Measurements from ENCODE around the gene ZNF646.
"Not testable (repeated sequence)": the region's sequence is repeated elsewhere in the genome, so short reads cannot be mapped to it uniquely, and the experiment has no call there.

The ZNF646 gene

DNA sequence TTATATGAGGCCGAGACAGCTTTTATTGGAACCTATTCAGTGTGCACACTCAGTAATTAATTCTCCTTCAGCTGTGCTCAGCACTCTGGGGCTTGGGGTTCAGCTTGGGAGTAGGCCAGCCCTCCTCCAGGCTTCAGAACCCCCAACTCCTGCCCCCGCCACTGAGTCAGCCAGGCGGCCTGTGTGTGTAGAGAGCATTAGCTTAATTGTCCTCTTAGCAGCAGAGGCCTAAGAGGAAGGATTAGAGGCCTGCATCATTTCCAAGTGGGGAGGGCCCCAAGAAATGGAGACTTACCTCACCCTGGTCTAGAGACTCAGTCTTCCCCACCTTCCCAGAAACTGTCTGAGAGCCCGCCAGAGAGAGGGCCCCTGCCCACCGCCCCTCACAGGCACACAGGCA, 13.7 kb downstream of the ZNF646 start:
- Histone ChIP-seq H3K4me3 (ENCODE audit: low read length) (no peak overlapping the region), H3K27ac (ENCODE audit: low read length) (no peak overlapping the region), H3K27me3 (ENCODE audit: control insufficient read depth, insufficient read depth, low read length) (no peaks in the 10 kb centered on the region), H3K36me3 (ENCODE audit: control insufficient read depth, low read depth, low read length) (peaks cover 17% of the 10 kb centered on the region), H3K9me3 (ENCODE audit: control insufficient read depth, low read depth, low read length) (no peaks in the 10 kb centered on the region), H3K4me1 (ENCODE audit: control insufficient read depth, low read depth, low read length) (no peaks in the 10 kb centered on the region), H3K9ac (ENCODE audit: low read length) (no peak overlapping the region)

- Histone ChIP-seq H3K4me1 (ENCODE audit: control insufficient read depth, low read depth, low read length) (no peaks in the 10 kb centered on the region), H3K27me3 (ENCODE audit: control insufficient read depth, insufficient read depth, low read length) (no peaks in the 10 kb centered on the region), H3K27ac (ENCODE audit: low read length) (no peak within 1 kb of the TSS), H3K9me3 (ENCODE audit: control insufficient read depth, low read depth, low read length) (no peaks in the 10 kb centered on the region), H3K9ac (ENCODE audit: low read length) (no peak within 1 kb of the TSS), H3K4me3 (ENCODE audit: low read length) (no peak within 1 kb of the TSS), H3K36me3 (ENCODE audit: control insufficient read depth, low read depth, low read length) (peaks cover 17% of the 10 kb centered on the region)
Observed at GRCh38 chr16:31088459-31089183, 14.4 kb downstream of the ZNF646 start, which contains the start of gene PRSS53. TSS of gene PRSS53 (minus strand) at chr16:31088943. CDS start at chr16:31088809, 134 bp downstream.

GRCh38 chr16:31089199-31089598, 15.0 kb downstream of the ZNF646 start:
- Histone ChIP-seq H3K36me3 (ENCODE audit: control insufficient read depth, low read depth, low read length) (peaks cover 17% of the 10 kb centered on the region), H3K9ac (ENCODE audit: low read length) (no peak overlapping the region), H3K27ac (ENCODE audit: low read length) (no peak overlapping the region), H3K9me3 (ENCODE audit: control insufficient read depth, low read depth, low read length) (no peaks in the 10 kb centered on the region), H3K4me3 (ENCODE audit: low read length) (no peak overlapping the region), H3K27me3 (ENCODE audit: control insufficient read depth, insufficient read depth, low read length) (no peaks in the 10 kb centered on the region), H3K4me1 (ENCODE audit: control insufficient read depth, low read depth, low read length) (no peaks in the 10 kb centered on the region)

DNA sequence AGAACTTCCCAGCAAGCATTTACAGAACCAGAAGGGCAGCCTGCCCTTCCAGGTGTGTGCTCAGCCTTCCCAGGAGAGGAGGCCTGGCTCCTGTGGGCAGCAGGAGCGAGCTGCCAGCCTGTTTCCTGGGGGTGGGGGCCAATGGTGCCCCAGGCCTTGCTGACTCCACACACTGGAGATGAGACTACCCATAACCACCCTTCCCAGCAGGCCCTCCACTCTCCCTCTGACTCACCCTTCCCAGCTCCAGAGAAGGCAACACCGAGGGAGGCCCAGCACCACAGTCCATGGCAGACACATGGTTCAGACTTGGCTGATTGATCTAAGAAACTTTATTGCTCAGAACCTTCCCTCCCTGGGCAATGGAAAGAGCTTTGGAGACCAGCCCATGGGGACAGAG, 16.3 kb downstream of the ZNF646 start:
- Histone ChIP-seq H3K9ac (ENCODE audit: low read length) (no peak overlapping the region), H3K36me3 (ENCODE audit: control insufficient read depth, low read depth, low read length) (peaks cover 15% of the 10 kb centered on the region), H3K9me3 (ENCODE audit: control insufficient read depth, low read depth, low read length) (no peaks in the 10 kb centered on the region), H3K27me3 (ENCODE audit: control insufficient read depth, insufficient read depth, low read length) (no peaks in the 10 kb centered on the region), H3K4me1 (ENCODE audit: control insufficient read depth, low read depth, low read length) (no peaks in the 10 kb centered on the region), H3K27ac (ENCODE audit: low read length) (no peak overlapping the region), H3K4me3 (ENCODE audit: low read length) (no peak overlapping the region)

DNA sequence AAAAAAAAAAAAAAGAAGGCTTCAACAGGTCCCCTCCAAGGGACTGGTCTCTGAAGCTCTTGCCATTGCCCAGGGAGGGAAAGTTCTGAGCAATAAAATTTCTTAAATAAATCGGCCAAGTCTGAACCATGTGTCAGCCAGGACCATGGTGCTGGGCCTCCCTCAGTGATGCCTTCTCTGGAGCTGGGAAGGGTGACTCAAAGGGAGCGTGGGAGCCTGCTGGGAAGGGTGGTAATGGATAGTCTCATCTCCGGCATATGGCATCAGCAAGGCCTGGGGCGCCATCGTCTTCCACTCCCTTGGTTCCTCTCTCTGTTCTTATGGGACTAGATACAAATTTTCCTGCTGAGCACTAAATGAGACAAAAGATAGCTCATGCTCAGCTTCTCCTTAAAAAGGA, 18.1 kb downstream of the ZNF646 start:
- no peaks in the 10 kb centered on the region for H3K9me3 ChIP-seq (ENCODE audit: control insufficient read depth, low read depth, low read length)
- no peaks in the 10 kb centered on the region for H3K27me3 ChIP-seq (ENCODE audit: control insufficient read depth, insufficient read depth, low read length)
- no peak overlapping the region for H3K9ac ChIP-seq (ENCODE audit: low read length)
- no peak overlapping the region for H3K27ac ChIP-seq (ENCODE audit: low read length)
- H3K4me3 ChIP-seq (ENCODE audit: low read length): no peak overlapping the region
- H3K4me1 ChIP-seq (ENCODE audit: control insufficient read depth, low read depth, low read length): no peaks in the 10 kb centered on the region
- H3K36me3 ChIP-seq (ENCODE audit: control insufficient read depth, low read depth, low read length): peaks cover 13% of the 10 kb centered on the region

DNA sequence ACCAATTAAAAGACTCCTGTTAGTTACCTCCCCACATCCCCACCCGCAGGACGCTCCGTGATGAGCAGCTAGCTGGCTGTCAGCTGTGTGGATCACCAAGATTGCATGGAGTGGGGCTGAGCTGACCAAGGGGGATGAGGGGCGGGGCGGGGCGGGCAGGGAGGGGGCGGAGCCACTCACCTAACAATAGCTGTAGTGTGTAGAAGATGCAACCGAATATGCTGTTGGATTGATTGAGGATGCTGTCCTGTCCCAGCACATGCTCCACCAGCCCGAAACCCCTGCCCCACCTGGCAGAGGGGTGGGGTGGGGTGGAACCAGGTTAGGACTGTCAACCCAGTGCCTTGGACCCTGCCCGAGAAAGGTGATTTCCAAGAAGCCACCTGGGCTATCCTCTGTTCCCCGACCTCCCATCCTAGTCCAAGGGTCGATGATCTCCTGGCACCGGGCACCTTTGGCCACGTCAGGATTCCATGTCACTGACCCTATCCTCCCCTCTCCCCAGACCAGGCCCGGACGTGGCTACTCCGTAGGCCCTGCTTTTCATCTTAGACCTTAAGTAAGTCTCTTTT, 19.0 kb downstream of the ZNF646 start:
- Histone ChIP-seq H3K4me3 (ENCODE audit: low read length) (peak overlapping the region; percentile 78), H3K4me1 (ENCODE audit: control insufficient read depth, low read depth, low read length) (no peaks in the 10 kb centered on the region), H3K27me3 (ENCODE audit: control insufficient read depth, insufficient read depth, low read length) (no peaks in the 10 kb centered on the region), H3K9ac (ENCODE audit: low read length) (peak overlapping the region; percentile 56), H3K36me3 (ENCODE audit: control insufficient read depth, low read depth, low read length) (peaks cover 13% of the 10 kb centered on the region), H3K9me3 (ENCODE audit: control insufficient read depth, low read depth, low read length) (no peaks in the 10 kb centered on the region), H3K27ac (ENCODE audit: low read length) (no peak overlapping the region)

DNA sequence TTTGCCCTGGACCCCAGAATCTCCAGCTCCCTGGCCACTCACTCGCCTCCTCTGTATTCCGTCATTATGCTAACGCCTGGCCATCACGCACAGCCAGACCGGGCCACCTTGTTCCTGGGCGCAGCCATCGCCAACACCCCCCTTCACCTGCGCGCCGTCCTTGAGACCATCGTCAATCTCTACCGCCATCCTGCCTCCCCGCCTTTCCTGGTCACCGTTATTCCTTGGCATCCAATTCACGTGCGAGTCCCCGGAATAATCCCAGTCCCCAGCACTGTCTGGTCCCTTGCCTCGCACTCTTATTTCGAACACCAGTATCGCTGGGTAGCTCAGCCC, 19.8 kb downstream of the ZNF646 start:
- no peaks in the 10 kb centered on the region for H3K9me3 ChIP-seq (ENCODE audit: control insufficient read depth, low read depth, low read length)
- H3K9ac ChIP-seq (ENCODE audit: low read length): peak overlapping the region; percentile 56
- peak overlapping the region; percentile 78 for H3K4me3 ChIP-seq (ENCODE audit: low read length)
- no peaks in the 10 kb centered on the region for H3K4me1 ChIP-seq (ENCODE audit: control insufficient read depth, low read depth, low read length)
- peaks cover 13% of the 10 kb centered on the region for H3K36me3 ChIP-seq (ENCODE audit: control insufficient read depth, low read depth, low read length)
- H3K27ac ChIP-seq (ENCODE audit: low read length): no peak overlapping the region
- no peaks in the 10 kb centered on the region for H3K27me3 ChIP-seq (ENCODE audit: control insufficient read depth, insufficient read depth, low read length)

DNA sequence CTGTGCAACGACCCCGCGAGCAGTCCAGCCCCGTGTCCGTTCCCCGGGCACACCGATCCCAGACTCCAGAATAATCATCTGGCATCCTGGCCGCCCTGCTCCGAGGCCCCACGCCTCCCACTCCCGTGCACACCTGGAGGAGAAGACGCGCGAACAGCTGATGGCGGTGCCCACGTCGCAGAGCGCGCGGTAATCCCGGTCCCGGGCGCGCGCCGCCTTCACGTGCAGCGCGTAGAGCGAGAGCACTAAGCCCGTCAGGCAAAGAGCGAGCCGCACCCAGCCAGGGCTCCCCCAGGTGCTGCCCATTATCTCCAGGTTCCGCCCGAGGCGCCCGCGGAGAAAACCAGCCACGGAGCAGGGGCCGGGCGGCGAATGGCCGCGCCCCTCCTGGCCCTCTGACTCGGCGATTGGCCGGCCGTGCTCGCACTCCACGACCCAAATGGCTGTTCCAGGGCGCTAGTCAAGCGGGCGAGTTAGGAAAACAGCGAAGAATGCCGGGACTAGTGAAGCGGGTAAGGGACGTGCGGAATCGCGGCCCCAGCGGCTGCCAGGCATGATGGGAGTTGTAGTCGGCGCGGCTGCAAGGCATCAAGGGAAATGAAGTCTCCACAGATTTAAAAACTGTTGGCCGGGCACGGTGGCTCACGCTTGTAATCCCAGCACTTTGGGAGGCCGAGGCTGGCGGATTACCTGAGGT, 20.4 kb downstream of the ZNF646 start, which contains the start of gene VKORC1:
TSS of gene VKORC1 (minus strand) at position 374 of the 697 bp plus-strand sequence. CDS start at position 306, 68 bp downstream.
- H3K27ac ChIP-seq (ENCODE audit: low read length): no peak within 1 kb of the TSS

GRCh38 chr16:31099860-31100638, 25.8 kb downstream of the ZNF646 start:
- Histone ChIP-seq H3K9me3 (ENCODE audit: control insufficient read depth, low read depth, low read length) (no peaks in the 10 kb centered on the region), H3K4me1 (ENCODE audit: control insufficient read depth, low read depth, low read length) (no peaks in the 10 kb centered on the region), H3K4me3 (ENCODE audit: low read length) (no peak overlapping the region), H3K36me3 (ENCODE audit: control insufficient read depth, low read depth, low read length) (no peaks in the 10 kb centered on the region), H3K27ac (ENCODE audit: low read length) (no peak overlapping the region), H3K27me3 (ENCODE audit: control insufficient read depth, insufficient read depth, low read length) (no peaks in the 10 kb centered on the region), H3K9ac (ENCODE audit: low read length) (no peak overlapping the region)

More for the DNA sequence above, 20.4 kb downstream of the ZNF646 start, which contains the start of gene VKORC1:
- Histone ChIP-seq H3K4me3 (ENCODE audit: low read length) (peak within 1 kb of the TSS; percentile 78), H3K4me1 (ENCODE audit: control insufficient read depth, low read depth, low read length) (no peaks in the 10 kb centered on the region), H3K36me3 (ENCODE audit: control insufficient read depth, low read depth, low read length) (peaks cover 13% of the 10 kb centered on the region), H3K27me3 (ENCODE audit: control insufficient read depth, insufficient read depth, low read length) (no peaks in the 10 kb centered on the region), H3K9me3 (ENCODE audit: control insufficient read depth, low read depth, low read length) (no peaks in the 10 kb centered on the region), H3K9ac (ENCODE audit: low read length) (peak within 1 kb of the TSS; percentile 56)

- not testable (repeated sequence) for H3K27me3 ChIP-seq (ENCODE audit: control insufficient read depth, insufficient read depth, low read length); H3K9me3 ChIP-seq (ENCODE audit: control insufficient read depth, low read depth, low read length); H3K9ac ChIP-seq (ENCODE audit: low read length); H3K27ac ChIP-seq (ENCODE audit: low read length); H3K36me3 ChIP-seq (ENCODE audit: control insufficient read depth, low read depth, low read length); H3K4me1 ChIP-seq (ENCODE audit: control insufficient read depth, low read depth, low read length); H3K4me3 ChIP-seq (ENCODE audit: low read length)
Observed at GRCh38 chr16:31100876-31101641, 26.8 kb downstream of the ZNF646 start.

Data from iPS-18a (cell line).